ENCODE measurements around the gene ORM1.
"Not testable (repeated sequence)": the region's sequence is repeated elsewhere in the genome, so short reads cannot be mapped to it uniquely, and the experiment has no call there.

The ORM1 gene

GRCh38 chr9:114328357-114328820, 5.5 kb downstream of the ORM1 start:
- H3K9ac ChIP-seq (ENCODE audit: low read length); H3K36me3 ChIP-seq (ENCODE audit: control insufficient read depth, insufficient read depth, low read length); DNase-seq; H2AK5ac ChIP-seq (ENCODE audit: low read length); H2BK15ac ChIP-seq (replicated peaks; ENCODE audit: low read depth); H3K4ac ChIP-seq (ENCODE audit: low read depth, low read length); H3K18ac ChIP-seq (ENCODE audit: low read length); H2BK5ac ChIP-seq (ENCODE audit: low read length); H3K27ac ChIP-seq (ENCODE audit: low read depth, low read length); H3K4me1 ChIP-seq (ENCODE audit: control insufficient read depth, low read depth, low read length); H3K79me1 ChIP-seq (ENCODE audit: low read length); H3K79me2 ChIP-seq (ENCODE audit: control insufficient read depth, insufficient read depth, low read length); H4K8ac ChIP-seq (ENCODE audit: low read depth, low read length); H3K27me3 ChIP-seq (ENCODE audit: insufficient read depth, low read length, poor library complexity); H4K5ac ChIP-seq (ENCODE audit: low read length); H3K23ac ChIP-seq (ENCODE audit: low read length); H3K56ac ChIP-seq (ENCODE audit: low read length); H3K4me3 ChIP-seq (ENCODE audit: low read length); H2BK120ac ChIP-seq (ENCODE audit: low read depth, low read length); H3K4me2 ChIP-seq (ENCODE audit: low read length): not testable (repeated sequence)
- no CpG with 5 or more reads among the region's 10 CpGs for WGBS (ENCODE audit: extremely low coverage, insufficient coverage, low lambda C conversion rate)

DNA sequence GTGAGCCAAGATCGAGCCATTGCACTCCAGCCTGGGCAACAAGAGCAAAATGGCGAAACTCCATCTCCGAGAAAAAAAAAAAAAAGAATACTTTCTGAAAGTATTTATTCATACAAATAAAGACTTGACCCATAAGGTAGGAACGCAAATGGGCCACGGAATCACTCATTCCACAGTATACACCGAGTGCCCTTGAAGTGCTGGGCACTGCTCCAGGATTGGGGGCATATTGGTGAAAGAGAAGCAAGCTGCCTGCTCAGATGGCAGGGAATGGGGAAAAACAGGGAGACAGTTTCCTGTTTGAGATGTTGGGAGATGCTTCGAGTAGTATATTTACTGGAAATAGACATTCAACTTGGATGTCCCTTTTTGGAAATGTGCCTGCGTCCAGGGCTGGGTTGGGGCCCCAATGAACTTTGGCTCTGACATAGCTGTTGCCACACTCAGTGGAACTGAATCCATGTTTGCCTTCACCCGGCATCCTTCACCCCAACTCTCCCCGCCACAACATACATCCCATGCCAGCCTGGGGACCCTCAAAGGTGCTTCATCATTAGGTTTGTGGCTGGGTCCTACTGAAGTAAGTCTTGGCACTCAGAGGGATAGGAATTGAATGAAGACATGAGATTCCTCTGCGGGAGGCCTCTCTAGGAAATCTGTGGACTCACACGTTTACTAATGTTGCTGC, 6.2 kb downstream of the ORM1 start:
- not testable (repeated sequence) for H3K27ac ChIP-seq (ENCODE audit: low read depth, low read length); H2BK120ac ChIP-seq (ENCODE audit: low read depth, low read length); H3K18ac ChIP-seq (ENCODE audit: low read length); H3K36me3 ChIP-seq (ENCODE audit: control insufficient read depth, insufficient read depth, low read length); H3K4me3 ChIP-seq (ENCODE audit: low read length); H3K79me2 ChIP-seq (ENCODE audit: control insufficient read depth, insufficient read depth, low read length); H3K23ac ChIP-seq (ENCODE audit: low read length); H3K4me1 ChIP-seq (ENCODE audit: control insufficient read depth, low read depth, low read length); DNase-seq; H3K56ac ChIP-seq (ENCODE audit: low read length); H4K8ac ChIP-seq (ENCODE audit: low read depth, low read length); H3K4me2 ChIP-seq (ENCODE audit: low read length); H2BK15ac ChIP-seq (replicated peaks; ENCODE audit: low read depth); H2AK5ac ChIP-seq (ENCODE audit: low read length); H3K79me1 ChIP-seq (ENCODE audit: low read length); H4K5ac ChIP-seq (ENCODE audit: low read length); H2BK5ac ChIP-seq (ENCODE audit: low read length); H3K27me3 ChIP-seq (ENCODE audit: insufficient read depth, low read length, poor library complexity); H3K9ac ChIP-seq (ENCODE audit: low read length); H3K4ac ChIP-seq (ENCODE audit: low read depth, low read length)
- no CpG with 5 or more reads among the region's 12 CpGs for WGBS (ENCODE audit: extremely low coverage, insufficient coverage, low lambda C conversion rate)

- DNase-seq; H3K4me3 ChIP-seq (ENCODE audit: low read length); H3K4me2 ChIP-seq (ENCODE audit: low read length); H3K4ac ChIP-seq (ENCODE audit: low read depth, low read length); H3K18ac ChIP-seq (ENCODE audit: low read length); H4K5ac ChIP-seq (ENCODE audit: low read length); H2BK5ac ChIP-seq (ENCODE audit: low read length); H3K56ac ChIP-seq (ENCODE audit: low read length); H3K23ac ChIP-seq (ENCODE audit: low read length); H3K79me2 ChIP-seq (ENCODE audit: control insufficient read depth, insufficient read depth, low read length); H2BK120ac ChIP-seq (ENCODE audit: low read depth, low read length); H2AK5ac ChIP-seq (ENCODE audit: low read length); H3K4me1 ChIP-seq (ENCODE audit: control insufficient read depth, low read depth, low read length); H3K9ac ChIP-seq (ENCODE audit: low read length); H2BK15ac ChIP-seq (replicated peaks; ENCODE audit: low read depth); H3K36me3 ChIP-seq (ENCODE audit: control insufficient read depth, insufficient read depth, low read length); H4K8ac ChIP-seq (ENCODE audit: low read depth, low read length); H3K79me1 ChIP-seq (ENCODE audit: low read length); H3K27ac ChIP-seq (ENCODE audit: low read depth, low read length); H3K27me3 ChIP-seq (ENCODE audit: insufficient read depth, low read length, poor library complexity): not testable (repeated sequence)
- no CpG with 5 or more reads among the region's 10 CpGs for WGBS (ENCODE audit: extremely low coverage, insufficient coverage, low lambda C conversion rate)
These were observed 6.7 kb downstream of the ORM1 start, which contains the start of gene ORM2 for GRCh38 chr9:114329625-114330022. ORM2 (plus strand) TSS chr9:114329869; CDS start chr9:114329905, 36 bp downstream.

GRCh38 chr9:114330636-114331035, 7.7 kb downstream of the ORM1 start:
- H3K27me3 ChIP-seq (ENCODE audit: insufficient read depth, low read length, poor library complexity) = no peaks in the 10 kb centered on the region
- H3K36me3 ChIP-seq (ENCODE audit: control insufficient read depth, insufficient read depth, low read length) = no peaks in the 10 kb centered on the region
- H3K4me2 ChIP-seq (ENCODE audit: low read length) = no peak overlapping the region
- no peak overlapping the region for H2BK5ac ChIP-seq (ENCODE audit: low read length)
- H3K4me1 ChIP-seq (ENCODE audit: control insufficient read depth, low read depth, low read length) = no peaks in the 10 kb centered on the region
- no peak overlapping the region for H4K8ac ChIP-seq (ENCODE audit: low read depth, low read length)
- no peak overlapping the region for H2BK15ac ChIP-seq (replicated peaks; ENCODE audit: low read depth)
- H4K5ac ChIP-seq (ENCODE audit: low read length) = no peak overlapping the region
- no peak overlapping the region for H3K18ac ChIP-seq (ENCODE audit: low read length)
- no peaks in the 10 kb centered on the region for H3K79me2 ChIP-seq (ENCODE audit: control insufficient read depth, insufficient read depth, low read length)
- no peak overlapping the region for H3K56ac ChIP-seq (ENCODE audit: low read length)
- DNase-seq = no peak
- no peak overlapping the region for H3K4ac ChIP-seq (ENCODE audit: low read depth, low read length)
- H2AK5ac ChIP-seq (ENCODE audit: low read length) = no peak overlapping the region
- H2BK120ac ChIP-seq (ENCODE audit: low read depth, low read length) = no peak overlapping the region
- no peaks in the 10 kb centered on the region for H3K79me1 ChIP-seq (ENCODE audit: low read length)
- H3K9ac ChIP-seq (ENCODE audit: low read length) = no peak overlapping the region
- H3K27ac ChIP-seq (ENCODE audit: low read depth, low read length) = no peak overlapping the region
- WGBS (ENCODE audit: extremely low coverage, insufficient coverage, low lambda C conversion rate) = no CpG with 5 or more reads among the region's 10 CpGs
- no peak overlapping the region for H3K23ac ChIP-seq (ENCODE audit: low read length)
- H3K4me3 ChIP-seq (ENCODE audit: low read length) = no peak overlapping the region

- not testable (repeated sequence) for DNase-seq; H3K18ac ChIP-seq (ENCODE audit: low read length); H3K36me3 ChIP-seq (ENCODE audit: control insufficient read depth, insufficient read depth, low read length); H3K79me1 ChIP-seq (ENCODE audit: low read length); H3K79me2 ChIP-seq (ENCODE audit: control insufficient read depth, insufficient read depth, low read length); H3K4me1 ChIP-seq (ENCODE audit: control insufficient read depth, low read depth, low read length); H3K4me3 ChIP-seq (ENCODE audit: low read length); H3K27ac ChIP-seq (ENCODE audit: low read depth, low read length); H3K4me2 ChIP-seq (ENCODE audit: low read length); H3K56ac ChIP-seq (ENCODE audit: low read length); H4K8ac ChIP-seq (ENCODE audit: low read depth, low read length); H3K27me3 ChIP-seq (ENCODE audit: insufficient read depth, low read length, poor library complexity); H3K9ac ChIP-seq (ENCODE audit: low read length); H2BK5ac ChIP-seq (ENCODE audit: low read length); H2AK5ac ChIP-seq (ENCODE audit: low read length); H3K23ac ChIP-seq (ENCODE audit: low read length); H3K4ac ChIP-seq (ENCODE audit: low read depth, low read length); H2BK120ac ChIP-seq (ENCODE audit: low read depth, low read length); H2BK15ac ChIP-seq (replicated peaks; ENCODE audit: low read depth); H4K5ac ChIP-seq (ENCODE audit: low read length)
- WGBS (ENCODE audit: extremely low coverage, insufficient coverage, low lambda C conversion rate) = no CpG with 5 or more reads among the region's 19 CpGs
These were observed 8.6 kb downstream of the ORM1 start for GRCh38 chr9:114331229-114332195.

All from mesendoderm (in vitro differentiated cells).